Suppressor macrophage (primary cell): Measurements from ENCODE around the gene FXYD3.

Experiments used
- DNase-seq, 4 experiments: peaks; one replicate each; pipeline ENCODE4 v3.0.0-alpha.2; 2020 to 2022

Gene FXYD3

GRCh38 chr19:35164418-35164817, 48.8 kb downstream of the FXYD3 start:
- DNase-seq: no peak

GRCh38 chr19:35165200-35166058, 49.8 kb downstream of the FXYD3 start:
- DNase-seq: no peak

DNA sequence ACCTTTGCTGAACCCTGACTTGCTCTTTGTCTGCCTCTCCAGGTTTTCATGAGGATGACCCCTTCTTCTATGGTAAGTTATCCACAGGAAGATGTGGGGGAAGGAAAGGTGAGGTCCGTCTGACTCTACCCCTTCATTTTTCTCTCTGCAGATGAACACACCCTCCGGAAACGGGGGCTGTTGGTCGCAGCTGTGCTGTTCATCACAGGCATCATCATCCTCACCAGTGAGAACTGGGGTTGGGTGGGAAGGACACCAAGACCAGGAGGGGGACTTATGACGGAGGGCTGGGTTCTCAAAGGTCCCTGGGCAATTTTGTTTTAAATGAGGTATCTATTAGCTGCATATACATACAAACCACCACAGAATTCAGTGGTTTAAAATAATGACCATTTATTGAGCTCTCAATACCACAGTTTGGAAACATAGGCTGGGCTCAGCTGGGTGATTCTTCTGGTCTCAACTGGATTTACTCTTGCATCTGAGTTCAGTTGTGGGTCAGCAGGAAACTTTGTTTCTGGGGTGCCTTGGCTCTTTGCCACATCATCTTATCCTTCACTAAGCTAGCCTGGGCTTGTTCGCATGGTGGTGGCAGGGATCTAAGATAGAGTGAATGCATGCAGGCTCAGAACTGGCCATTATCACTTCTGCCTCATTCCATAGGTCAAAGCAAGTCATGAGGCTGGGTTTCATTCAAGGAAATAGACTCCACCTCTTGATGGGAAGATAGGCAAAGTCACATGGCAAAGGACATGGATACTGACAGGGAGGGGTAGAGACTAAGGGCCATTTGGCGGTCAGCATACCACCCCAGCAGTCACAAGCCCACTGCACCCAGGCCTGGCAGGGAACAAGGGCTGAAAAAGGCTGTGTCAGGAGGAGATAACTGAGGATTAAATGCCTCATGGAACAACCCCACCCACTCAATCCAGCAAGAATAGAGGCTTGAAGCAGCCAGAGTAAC, 50.8 kb downstream of the FXYD3 start:
- DNase-seq: peak in 1 of 4 experiments; percentile 22

GRCh38 chr19:35167251-35168119, 51.9 kb downstream of the FXYD3 start:
- peak in 3 of 4 experiments; percentile 28 to 63 (median 60) for DNase-seq

GRCh38 chr19:35168196-35168595, 52.6 kb downstream of the FXYD3 start:
- no peak for DNase-seq

DNA sequence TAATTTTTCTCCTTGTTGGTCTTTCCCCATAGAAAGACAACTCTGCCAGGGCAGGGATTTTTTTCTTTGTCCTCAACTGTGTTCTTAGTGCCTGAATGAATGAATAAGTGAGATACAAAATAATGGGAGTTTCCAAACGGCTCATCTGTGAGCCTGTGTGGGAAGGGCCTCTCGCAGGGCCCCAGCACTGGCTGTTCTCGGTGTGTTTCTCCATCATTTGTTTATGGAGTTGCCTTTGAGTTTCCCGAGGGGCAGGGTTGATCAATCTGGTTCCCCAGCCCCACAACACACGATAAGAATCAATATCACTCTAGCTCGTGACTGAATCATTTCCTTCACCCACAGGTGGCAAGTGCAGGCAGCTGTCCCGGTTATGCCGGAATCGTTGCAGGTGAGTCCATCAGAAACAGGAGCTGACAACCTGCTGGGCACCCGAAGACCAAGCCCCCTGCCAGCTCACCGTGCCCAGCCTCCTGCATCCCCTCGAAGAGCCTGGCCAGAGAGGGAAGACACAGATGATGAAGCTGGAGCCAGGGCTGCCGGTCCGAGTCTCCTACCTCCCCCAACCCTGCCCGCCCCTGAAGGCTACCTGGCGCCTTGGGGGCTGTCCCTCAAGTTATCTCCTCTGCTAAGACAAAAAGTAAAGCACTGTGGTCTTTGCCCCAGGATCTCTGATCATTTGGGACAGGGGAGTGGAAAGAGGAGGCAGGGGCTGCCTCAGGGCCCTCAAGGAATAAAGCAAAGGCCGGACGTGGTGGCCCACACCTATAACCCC, 53.8 kb downstream of the FXYD3 start:
- DNase-seq: no peak

- DNase-seq: peak in 2 of 4 experiments; percentile 51 to 63
These were observed 54.9 kb downstream of the FXYD3 start for GRCh38 chr19:35170359-35171061.

- DNase-seq: peak in 1 of 4 experiments; percentile 21
These were observed 56.1 kb downstream of the FXYD3 start for GRCh38 chr19:35171730-35172129.
